MM.1S (cell line): ENCODE measurements around the gene PARVB.

Experiments used
- DNase-seq: peaks from one replicate; pipeline ENCODE4 v3.0.0-alpha.2; 2015
- H2AFZ ChIP-seq: fragments of 300-600 bp; sonication (generic); 2 replicates; pipeline ENCODE4 v1.6.0; 2016; ENCODE audit warnings: antibody characterized with exemption, low read length
- H3F3A ChIP-seq: fragments of 300-600 bp; sonication (generic); 2 replicates; pipeline ENCODE4 v1.6.1; 2016; ENCODE audit warnings: mild to moderate bottlenecking, antibody characterized with exemption, low read length, moderate library complexity, mixed read lengths; ENCODE audit not compliant: insufficient read depth
- H3K27ac ChIP-seq: fragments of 300-600 bp; sonication (generic); 2 replicates; pipeline ENCODE4 v1.5.1; 2016; ENCODE audit warnings: mild to moderate bottlenecking, low read length
- H3K27me3 ChIP-seq: fragments of 300-600 bp; sonication (generic); replicated peaks from 2 replicates; pipeline ENCODE4 v1.6.0; 2016; ENCODE audit warnings: low read length; ENCODE audit not compliant: insufficient read depth
- H3K36me3 ChIP-seq: fragments of 300-600 bp; sonication (generic); replicated peaks from 2 replicates; pipeline ENCODE4 v1.6.1; 2016; ENCODE audit warnings: mild to moderate bottlenecking, low read length, mixed read lengths; ENCODE audit not compliant: insufficient read depth
- H3K4me1 ChIP-seq: fragments of 300-600 bp; sonication (generic); 2 replicates; pipeline ENCODE4 v1.6.1; 2016; ENCODE audit warnings: low read length, mixed read lengths
- H3K4me2 ChIP-seq: fragments of 300-600 bp; sonication (generic); 2 replicates; pipeline ENCODE4 v1.6.0; 2016; ENCODE audit warnings: low read depth, low read length
- H3K4me3 ChIP-seq: fragments of 300-600 bp; sonication (generic); 2 replicates; pipeline ENCODE4 v1.5.1; 2016; ENCODE audit warnings: low read length, mixed read lengths
- H3K79me2 ChIP-seq: fragments of 300-600 bp; sonication (generic); 2 replicates; pipeline ENCODE4 v1.6.1; 2016; ENCODE audit warnings: mixed run types, low read length, mixed read lengths
- H3K9ac ChIP-seq: fragments of 300-600 bp; sonication (generic); 2 replicates; pipeline ENCODE4 v1.6.1; 2016; ENCODE audit warnings: low read length, mixed read lengths
- H3K9me2 ChIP-seq: fragments of 300-600 bp; sonication (generic); replicated peaks from 2 replicates; pipeline ENCODE4 v1.6.1; 2016; ENCODE audit warnings: mild to moderate bottlenecking, low read length, mixed read lengths; ENCODE audit not compliant: insufficient read depth
- H3K9me3 ChIP-seq: fragments of 300-600 bp; sonication (generic); replicated peaks from 2 replicates; pipeline ENCODE4 v1.6.1; 2016; ENCODE audit warnings: mild to moderate bottlenecking, low read length, mixed read lengths; ENCODE audit not compliant: insufficient read depth
- H4K20me1 ChIP-seq: fragments of 300-600 bp; sonication (generic); 2 replicates; pipeline ENCODE4 v1.6.1; 2016; ENCODE audit warnings: mild to moderate bottlenecking, low read length, moderate library complexity, mixed read lengths; ENCODE audit not compliant: insufficient read depth
- EZH2 ChIP-seq: fragments of 300-600 bp; sonication (generic); optimal IDR thresholded peaks from 2 replicates; pipeline ENCODE3; 2017; ENCODE audit warnings: low read depth, mild to moderate bottlenecking, antibody characterized with exemption, low read length, mixed read lengths
- EZH2phosphoT487 ChIP-seq: fragments of 300-600 bp; sonication (generic); IDR thresholded peaks from 2 replicates; pipeline ENCODE4 v1.6.1; 2018; ENCODE audit warnings: antibody characterized with exemption, low read length
- TF ChIP-seq, protein P1 (sequence below): fragments of 300-600 bp; sonication (generic); IDR thresholded peaks from 2 replicates; pipeline ENCODE4 v1.5.1; 2016; ENCODE audit warnings: antibody characterized with exemption, low read length, mixed read lengths

PARVB gene

DNA sequence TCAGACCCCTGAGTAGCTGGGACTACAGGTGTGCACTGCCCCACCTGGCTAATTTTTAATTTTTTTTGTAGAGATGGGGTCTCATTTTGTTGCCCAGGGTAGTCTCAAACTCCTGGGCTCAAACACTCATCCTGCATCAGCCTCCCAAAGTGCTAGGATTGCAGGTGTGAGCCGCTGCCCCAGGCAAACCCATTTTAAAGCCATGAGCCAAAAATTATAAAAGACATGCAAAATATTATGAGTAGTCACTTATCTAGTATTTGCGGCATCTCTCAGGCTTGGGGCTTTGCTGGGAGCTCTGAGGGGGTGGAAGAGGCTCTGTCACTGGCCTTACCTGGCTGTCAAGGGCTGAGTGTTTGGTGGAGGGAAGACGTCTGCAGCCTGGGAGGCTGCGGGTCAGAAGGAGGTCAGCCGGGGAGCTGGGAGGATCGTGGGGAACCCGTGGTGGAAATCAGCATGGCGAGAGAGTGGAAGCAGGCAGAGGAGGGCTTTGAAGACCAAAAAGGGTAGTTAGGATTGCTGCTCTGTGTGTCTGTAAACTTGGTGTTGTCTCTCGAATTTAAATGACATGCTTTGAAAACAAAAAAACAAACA lies 87.6 kb downstream of the PARVB start:
- H3K4me1 ChIP-seq = no peaks in the 10 kb centered on the region
- no peaks in the 10 kb centered on the region for H3K36me3 ChIP-seq
- H3K9me3 ChIP-seq = no peaks in the 10 kb centered on the region
- no peaks in the 10 kb centered on the region for H3K79me2 ChIP-seq
- H2AFZ ChIP-seq = no peak overlapping the region
- no peaks in the 10 kb centered on the region for H3F3A ChIP-seq
- TF ChIP-seq EZH2 = no peak
- TF ChIP-seq EZH2phosphoT487 = no peak
- TF ChIP-seq, protein P1, sequence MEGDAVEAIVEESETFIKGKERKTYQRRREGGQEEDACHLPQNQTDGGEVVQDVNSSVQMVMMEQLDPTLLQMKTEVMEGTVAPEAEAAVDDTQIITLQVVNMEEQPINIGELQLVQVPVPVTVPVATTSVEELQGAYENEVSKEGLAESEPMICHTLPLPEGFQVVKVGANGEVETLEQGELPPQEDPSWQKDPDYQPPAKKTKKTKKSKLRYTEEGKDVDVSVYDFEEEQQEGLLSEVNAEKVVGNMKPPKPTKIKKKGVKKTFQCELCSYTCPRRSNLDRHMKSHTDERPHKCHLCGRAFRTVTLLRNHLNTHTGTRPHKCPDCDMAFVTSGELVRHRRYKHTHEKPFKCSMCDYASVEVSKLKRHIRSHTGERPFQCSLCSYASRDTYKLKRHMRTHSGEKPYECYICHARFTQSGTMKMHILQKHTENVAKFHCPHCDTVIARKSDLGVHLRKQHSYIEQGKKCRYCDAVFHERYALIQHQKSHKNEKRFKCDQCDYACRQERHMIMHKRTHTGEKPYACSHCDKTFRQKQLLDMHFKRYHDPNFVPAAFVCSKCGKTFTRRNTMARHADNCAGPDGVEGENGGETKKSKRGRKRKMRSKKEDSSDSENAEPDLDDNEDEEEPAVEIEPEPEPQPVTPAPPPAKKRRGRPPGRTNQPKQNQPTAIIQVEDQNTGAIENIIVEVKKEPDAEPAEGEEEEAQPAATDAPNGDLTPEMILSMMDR = no peak
- no peaks in the 10 kb centered on the region for H3K27me3 ChIP-seq
- H3K4me3 ChIP-seq = no peak overlapping the region
- H4K20me1 ChIP-seq = no peaks in the 10 kb centered on the region
- H3K9me2 ChIP-seq = no peaks in the 10 kb centered on the region
- no peak overlapping the region for H3K27ac ChIP-seq
- no peak overlapping the region for H3K9ac ChIP-seq
- DNase-seq = no peak
- H3K4me2 ChIP-seq = no peak overlapping the region

DNA sequence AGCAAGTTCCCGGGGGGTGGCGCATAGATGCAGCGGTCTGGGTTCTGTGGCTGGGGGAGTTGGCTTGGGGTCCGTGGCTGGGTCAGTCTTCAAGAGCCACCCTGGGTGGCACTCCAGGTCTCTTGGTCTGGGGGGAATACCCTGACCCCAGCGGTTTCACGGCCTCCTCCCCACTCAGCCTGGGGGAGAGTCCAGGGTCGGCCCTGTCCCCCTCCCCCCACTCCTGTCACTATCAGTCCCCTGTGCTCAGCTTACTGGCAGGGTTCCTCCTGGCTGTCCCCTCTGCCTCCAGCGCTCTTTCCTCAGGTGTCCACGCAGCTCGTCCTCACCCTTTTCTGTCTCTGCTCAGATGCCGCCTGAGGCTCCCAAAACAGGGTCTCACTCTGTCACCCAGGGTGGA lies 88.1 kb downstream of the PARVB start:
- no peaks in the 10 kb centered on the region for H3K36me3 ChIP-seq
- TF ChIP-seq EZH2 (no peak), EZH2phosphoT487 (no peak)
- TF ChIP-seq, protein P1 = no peak
- no peaks in the 10 kb centered on the region for H4K20me1 ChIP-seq
- no peak overlapping the region for H3K4me3 ChIP-seq
- H3K27ac ChIP-seq = no peak overlapping the region
- H3K4me2 ChIP-seq = no peak overlapping the region
- no peaks in the 10 kb centered on the region for H3K9me2 ChIP-seq
- H3K27me3 ChIP-seq = no peaks in the 10 kb centered on the region
- no peaks in the 10 kb centered on the region for H3K79me2 ChIP-seq
- H3K4me1 ChIP-seq = no peaks in the 10 kb centered on the region
- no peaks in the 10 kb centered on the region for H3F3A ChIP-seq
- no peak overlapping the region for H2AFZ ChIP-seq
- no peaks in the 10 kb centered on the region for H3K9me3 ChIP-seq
- H3K9ac ChIP-seq = no peak overlapping the region
- no peak for DNase-seq

DNA sequence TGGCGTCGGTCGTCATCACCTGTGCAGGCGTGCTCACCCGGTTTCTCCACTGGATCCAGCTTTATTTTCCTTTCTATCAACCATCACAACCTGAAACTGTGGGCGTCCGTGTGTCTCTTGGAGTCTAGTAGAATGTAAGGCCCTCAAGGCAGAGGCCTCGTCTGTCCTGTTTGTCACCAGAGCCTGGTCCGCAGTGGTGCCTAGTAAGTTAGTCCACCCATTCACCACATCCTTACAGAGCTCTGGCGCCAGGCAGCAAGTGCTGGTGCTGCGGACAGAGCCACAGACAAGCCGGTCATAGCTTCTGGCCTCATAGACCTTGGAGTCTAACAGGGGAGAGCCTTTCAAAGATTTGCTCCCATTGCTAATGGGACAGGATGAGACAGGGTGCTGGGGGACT lies 92.2 kb downstream of the PARVB start:
- H3K36me3 ChIP-seq = no peaks in the 10 kb centered on the region
- TF ChIP-seq EZH2 (no peak), EZH2phosphoT487 (no peak)
- TF ChIP-seq, protein P1 = no peak
- H3K4me3 ChIP-seq = no peak overlapping the region
- H3K4me1 ChIP-seq = no peaks in the 10 kb centered on the region
- no peak overlapping the region for H3K27ac ChIP-seq
- DNase-seq = no peak
- H3F3A ChIP-seq = no peaks in the 10 kb centered on the region
- H3K9me3 ChIP-seq = no peaks in the 10 kb centered on the region
- no peaks in the 10 kb centered on the region for H4K20me1 ChIP-seq
- H3K79me2 ChIP-seq = no peaks in the 10 kb centered on the region
- H3K9ac ChIP-seq = no peak overlapping the region
- no peak overlapping the region for H2AFZ ChIP-seq
- H3K4me2 ChIP-seq = no peak overlapping the region
- no peaks in the 10 kb centered on the region for H3K27me3 ChIP-seq
- H3K9me2 ChIP-seq = no peaks in the 10 kb centered on the region
